Measurements from ENCODE around the gene PANK1.

The PANK1 gene

GRCh38 chr10:89644967-89645741 lies at the start of gene PANK1:
Gene PANK1, minus strand, starts transcription at chr10:89645242. Its CDS starts 351 bp downstream, at chr10:89644891.
- no peaks in the 10 kb centered on the region for H3K36me3 ChIP-seq (ENCODE audit: insufficient read depth, low read length)
- no peaks in the 10 kb centered on the region for H3K9me3 ChIP-seq (ENCODE audit: control insufficient read depth, insufficient read depth, low read length)
- H3K4me1 ChIP-seq (ENCODE audit: insufficient read depth, low read length): peaks cover 6% of the 10 kb centered on the region; the same call in 1 of the 2 replicates
- peak within 1 kb of the TSS; percentile 77 for H3K9ac ChIP-seq (ENCODE audit: low read depth, low read length)

- H3K36me3 ChIP-seq (ENCODE audit: insufficient read depth, low read length): no peaks in the 10 kb centered on the region
- no peak overlapping the region for H3K9ac ChIP-seq (ENCODE audit: low read depth, low read length)
- no peaks in the 10 kb centered on the region for H3K9me3 ChIP-seq (ENCODE audit: control insufficient read depth, insufficient read depth, low read length)
- peaks cover 4% of the 10 kb centered on the region; the same call in 1 of the 2 replicates for H3K4me1 ChIP-seq (ENCODE audit: insufficient read depth, low read length)
Observed at GRCh38 chr10:89693176-89693575, 48.1 kb upstream of the PANK1 start.

DNA sequence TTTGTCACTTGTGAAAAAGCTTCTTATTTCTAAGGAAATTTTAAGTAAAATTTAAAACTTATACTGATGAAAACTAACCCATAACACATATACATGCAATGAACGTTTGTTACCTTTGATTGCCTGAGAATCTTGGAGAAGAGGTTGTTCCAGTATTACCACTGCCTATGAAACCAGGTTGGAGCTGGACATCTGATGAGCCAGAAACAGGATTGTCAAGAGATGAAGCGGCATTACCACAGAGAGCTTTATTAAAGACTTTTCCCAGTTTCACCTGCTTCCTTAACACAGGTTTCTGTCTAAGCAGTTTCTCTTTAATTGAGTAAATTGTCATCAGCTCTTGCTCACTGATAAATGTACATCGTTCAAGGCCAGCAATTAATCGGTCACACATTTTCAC lies 47.4 kb upstream of the PANK1 start:
- Histone ChIP-seq H3K9me3 (ENCODE audit: control insufficient read depth, insufficient read depth, low read length) (no peaks in the 10 kb centered on the region), H3K4me1 (ENCODE audit: insufficient read depth, low read length) (peaks cover 4% of the 10 kb centered on the region; the same call in 1 of the 2 replicates), H3K9ac (ENCODE audit: low read depth, low read length) (no peak overlapping the region), H3K36me3 (ENCODE audit: insufficient read depth, low read length) (no peaks in the 10 kb centered on the region)

GRCh38 chr10:89690027-89690426 lies 45.0 kb upstream of the PANK1 start:
- no peak overlapping the region for H3K9ac ChIP-seq (ENCODE audit: low read depth, low read length)
- H3K4me1 ChIP-seq (ENCODE audit: insufficient read depth, low read length): no peaks in the 10 kb centered on the region
- H3K36me3 ChIP-seq (ENCODE audit: insufficient read depth, low read length): no peaks in the 10 kb centered on the region
- H3K9me3 ChIP-seq (ENCODE audit: control insufficient read depth, insufficient read depth, low read length): no peaks in the 10 kb centered on the region

GRCh38 chr10:89685936-89686335 lies 40.9 kb upstream of the PANK1 start:
- Histone ChIP-seq H3K36me3 (ENCODE audit: insufficient read depth, low read length) (no peaks in the 10 kb centered on the region), H3K9ac (ENCODE audit: low read depth, low read length) (no peak overlapping the region), H3K4me1 (ENCODE audit: insufficient read depth, low read length) (no peaks in the 10 kb centered on the region), H3K9me3 (ENCODE audit: control insufficient read depth, insufficient read depth, low read length) (no peaks in the 10 kb centered on the region)

- no peaks in the 10 kb centered on the region for H3K4me1 ChIP-seq (ENCODE audit: insufficient read depth, low read length)
- H3K9ac ChIP-seq (ENCODE audit: low read depth, low read length): no peak overlapping the region
- H3K36me3 ChIP-seq (ENCODE audit: insufficient read depth, low read length): no peaks in the 10 kb centered on the region
- no peaks in the 10 kb centered on the region for H3K9me3 ChIP-seq (ENCODE audit: control insufficient read depth, insufficient read depth, low read length)
Observed at GRCh38 chr10:89684604-89685003, 39.6 kb upstream of the PANK1 start.

DNA sequence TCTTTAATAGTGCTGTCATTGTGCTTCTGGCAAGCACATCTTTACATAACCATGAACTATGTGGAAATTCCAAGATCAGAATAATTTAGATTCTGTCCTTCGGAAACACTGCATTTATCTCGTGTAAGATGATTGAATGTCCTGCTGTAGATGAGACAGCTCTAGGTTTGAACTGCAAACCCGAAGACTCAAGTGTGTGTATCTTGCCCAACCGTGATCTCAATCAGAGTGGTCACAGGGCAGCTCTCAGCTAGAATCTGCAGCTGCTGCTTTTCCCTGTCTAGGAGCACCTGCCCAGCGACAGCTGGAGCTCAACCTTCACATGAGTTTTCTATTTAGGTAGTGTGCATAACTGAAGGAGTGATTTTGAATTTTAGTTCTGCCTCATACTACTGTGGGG lies 38.8 kb upstream of the PANK1 start:
- H3K4me1 ChIP-seq (ENCODE audit: insufficient read depth, low read length): no peaks in the 10 kb centered on the region
- no peaks in the 10 kb centered on the region for H3K9me3 ChIP-seq (ENCODE audit: control insufficient read depth, insufficient read depth, low read length)
- H3K36me3 ChIP-seq (ENCODE audit: insufficient read depth, low read length): no peaks in the 10 kb centered on the region
- no peak overlapping the region for H3K9ac ChIP-seq (ENCODE audit: low read depth, low read length)

GRCh38 chr10:89679986-89680385 lies 34.9 kb upstream of the PANK1 start:
- H3K36me3 ChIP-seq (ENCODE audit: insufficient read depth, low read length): no peaks in the 10 kb centered on the region
- no peak overlapping the region for H3K9ac ChIP-seq (ENCODE audit: low read depth, low read length)
- H3K4me1 ChIP-seq (ENCODE audit: insufficient read depth, low read length): no peaks in the 10 kb centered on the region
- H3K9me3 ChIP-seq (ENCODE audit: control insufficient read depth, insufficient read depth, low read length): no peaks in the 10 kb centered on the region

DNA sequence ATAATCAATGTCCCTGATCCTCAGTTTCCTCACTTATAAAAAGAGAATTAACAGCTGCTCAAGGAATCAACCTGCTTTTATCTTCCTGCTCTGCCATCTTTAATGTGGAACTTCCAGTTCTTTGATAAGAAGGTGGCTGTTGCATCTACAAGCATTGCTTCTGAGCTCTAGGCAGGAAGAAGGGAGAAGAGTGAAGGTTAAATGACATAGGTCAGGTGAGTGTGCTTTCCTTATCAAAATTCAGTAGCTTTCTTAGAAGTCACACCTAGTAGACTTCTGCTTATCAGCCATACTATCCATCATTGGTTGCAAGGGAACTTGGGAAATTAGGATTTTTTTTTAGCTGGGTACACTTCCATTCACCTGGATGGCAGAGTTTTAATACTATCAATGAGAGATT lies 32.3 kb upstream of the PANK1 start:
- H3K4me1 ChIP-seq (ENCODE audit: insufficient read depth, low read length): peaks cover 10% of the 10 kb centered on the region; the same call in 1 of the 2 replicates
- no peaks in the 10 kb centered on the region for H3K9me3 ChIP-seq (ENCODE audit: control insufficient read depth, insufficient read depth, low read length)
- no peaks in the 10 kb centered on the region for H3K36me3 ChIP-seq (ENCODE audit: insufficient read depth, low read length)
- no peak overlapping the region for H3K9ac ChIP-seq (ENCODE audit: low read depth, low read length)

- Histone ChIP-seq H3K36me3 (ENCODE audit: insufficient read depth, low read length) (no peaks in the 10 kb centered on the region), H3K9me3 (ENCODE audit: control insufficient read depth, insufficient read depth, low read length) (no peaks in the 10 kb centered on the region), H3K4me1 (ENCODE audit: insufficient read depth, low read length) (peaks cover 10% of the 10 kb centered on the region; the same call in 1 of the 2 replicates), H3K9ac (ENCODE audit: low read depth, low read length) (no peak overlapping the region)
Observed at GRCh38 chr10:89670926-89671325, 25.9 kb upstream of the PANK1 start.

GRCh38 chr10:89669985-89670384 lies 24.9 kb upstream of the PANK1 start:
- Histone ChIP-seq H3K4me1 (ENCODE audit: insufficient read depth, low read length) (peaks cover 10% of the 10 kb centered on the region; the same call in 1 of the 2 replicates), H3K36me3 (ENCODE audit: insufficient read depth, low read length) (no peaks in the 10 kb centered on the region), H3K9ac (ENCODE audit: low read depth, low read length) (no peak overlapping the region), H3K9me3 (ENCODE audit: control insufficient read depth, insufficient read depth, low read length) (no peaks in the 10 kb centered on the region)

DNA sequence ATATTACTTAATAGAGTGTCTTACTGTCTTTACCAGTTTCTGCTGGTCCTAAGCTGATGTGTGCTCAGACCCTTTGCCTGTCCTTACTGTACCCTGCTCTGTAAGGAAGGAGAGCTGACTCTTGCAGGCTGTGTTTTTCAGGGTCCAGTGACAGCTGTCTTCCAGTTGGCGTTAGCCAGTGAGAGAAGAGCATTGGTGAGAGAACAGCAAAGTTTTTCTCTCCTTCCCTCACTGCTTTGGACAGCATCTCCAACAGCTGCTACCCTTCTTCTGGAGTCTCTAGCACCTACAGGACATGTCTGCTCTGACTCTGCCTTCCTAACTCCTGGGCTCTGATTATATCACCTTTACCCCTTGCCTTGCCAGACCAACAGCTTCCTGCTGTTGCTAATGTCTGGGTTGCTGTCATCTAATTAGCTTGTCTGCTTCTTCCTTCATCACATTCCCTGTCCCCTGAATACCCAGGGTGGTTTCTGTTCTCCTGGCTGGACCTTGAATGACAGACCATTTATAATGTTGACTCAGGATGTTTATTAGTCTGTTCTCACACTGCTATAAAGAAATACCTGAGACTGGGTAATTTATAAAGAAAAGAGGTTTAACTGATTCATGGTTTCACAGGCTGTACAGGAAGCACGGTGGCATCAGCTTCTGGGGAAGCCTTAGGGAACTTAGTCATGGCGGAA lies 23.5 kb upstream of the PANK1 start:
- no peak overlapping the region for H3K9ac ChIP-seq (ENCODE audit: low read depth, low read length)
- no peaks in the 10 kb centered on the region for H3K36me3 ChIP-seq (ENCODE audit: insufficient read depth, low read length)
- no peaks in the 10 kb centered on the region for H3K9me3 ChIP-seq (ENCODE audit: control insufficient read depth, insufficient read depth, low read length)
- peaks cover 3% of the 10 kb centered on the region; the same call in 1 of the 2 replicates for H3K4me1 ChIP-seq (ENCODE audit: insufficient read depth, low read length)

GRCh38 chr10:89666138-89666537 lies 21.1 kb upstream of the PANK1 start:
- no peaks in the 10 kb centered on the region for H3K9me3 ChIP-seq (ENCODE audit: control insufficient read depth, insufficient read depth, low read length)
- H3K9ac ChIP-seq (ENCODE audit: low read depth, low read length): no peak overlapping the region
- H3K4me1 ChIP-seq (ENCODE audit: insufficient read depth, low read length): no peaks in the 10 kb centered on the region
- H3K36me3 ChIP-seq (ENCODE audit: insufficient read depth, low read length): no peaks in the 10 kb centered on the region

DNA sequence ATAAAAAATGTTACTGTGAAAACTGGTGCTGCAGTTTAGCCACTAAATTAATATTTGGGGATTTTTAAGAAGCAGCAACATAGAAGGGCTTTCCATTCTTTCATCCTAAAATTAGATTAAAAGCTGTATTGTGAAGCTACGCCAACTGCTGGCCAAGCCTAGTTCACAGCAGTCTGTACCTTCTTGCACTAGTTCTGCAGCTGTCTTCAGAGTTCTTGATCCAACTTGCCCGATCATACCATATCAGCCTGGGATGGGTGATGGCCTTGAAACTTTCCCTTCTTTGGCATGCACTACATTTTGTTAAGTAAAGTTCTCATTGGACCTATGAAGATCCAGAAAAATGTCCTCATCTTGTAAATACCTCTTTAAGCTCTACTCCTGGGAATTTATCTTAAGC lies 20.3 kb upstream of the PANK1 start:
- Histone ChIP-seq H3K9me3 (ENCODE audit: control insufficient read depth, insufficient read depth, low read length) (no peaks in the 10 kb centered on the region), H3K4me1 (ENCODE audit: insufficient read depth, low read length) (no peaks in the 10 kb centered on the region), H3K9ac (ENCODE audit: low read depth, low read length) (no peak overlapping the region), H3K36me3 (ENCODE audit: insufficient read depth, low read length) (no peaks in the 10 kb centered on the region)

- Histone ChIP-seq H3K9ac (ENCODE audit: low read depth, low read length) (no peak overlapping the region), H3K36me3 (ENCODE audit: insufficient read depth, low read length) (no peaks in the 10 kb centered on the region), H3K4me1 (ENCODE audit: insufficient read depth, low read length) (no peaks in the 10 kb centered on the region), H3K9me3 (ENCODE audit: control insufficient read depth, insufficient read depth, low read length) (no peaks in the 10 kb centered on the region)
Observed at GRCh38 chr10:89664203-89664602, 19.2 kb upstream of the PANK1 start.
